Kidney capillary endothelial cell (primary cell): ENCODE results near the gene BIN1.

ENCODE experiments used
- DNase-seq: peaks from one replicate; pipeline ENCODE4 v3.0.0-alpha.2; 2018; ENCODE audit warnings: low spot score

BIN1 gene

GRCh38 chr2:127057371-127058245, 49.3 kb downstream of the BIN1 start:
- DNase-seq: no peak

- DNase-seq: no peak
These were observed 50.2 kb downstream of the BIN1 start for GRCh38 chr2:127056631-127057370.

- DNase-seq: no peak
These were observed 50.9 kb downstream of the BIN1 start for GRCh38 chr2:127056086-127056485.

GRCh38 chr2:127055786-127056076, 51.2 kb downstream of the BIN1 start:
- no peak for DNase-seq

- DNase-seq: no peak
These were observed 51.8 kb downstream of the BIN1 start for GRCh38 chr2:127054996-127055785.

- no peak for DNase-seq
These were observed 52.4 kb downstream of the BIN1 start for GRCh38 chr2:127054604-127054930.

GRCh38 chr2:127053731-127054603, 53.0 kb downstream of the BIN1 start:
- no peak for DNase-seq

- DNase-seq: no peak
These were observed 53.9 kb downstream of the BIN1 start for GRCh38 chr2:127052771-127053691.

- no peak for DNase-seq
These were observed 54.7 kb downstream of the BIN1 start for GRCh38 chr2:127052057-127052770.

- no peak for DNase-seq
These were observed 55.6 kb downstream of the BIN1 start for GRCh38 chr2:127051116-127052056.

GRCh38 chr2:127050803-127051115, 56.2 kb downstream of the BIN1 start:
- no peak for DNase-seq

GRCh38 chr2:127049927-127050802, 56.8 kb downstream of the BIN1 start:
- DNase-seq: peak; percentile 53

- DNase-seq: no peak
These were observed 57.7 kb downstream of the BIN1 start for GRCh38 chr2:127048969-127049897.

GRCh38 chr2:127048618-127048935, 58.4 kb downstream of the BIN1 start:
- no peak for DNase-seq

- DNase-seq: no peak
These were observed 59.0 kb downstream of the BIN1 start for GRCh38 chr2:127047716-127048617.

- no peak for DNase-seq
These were observed 59.9 kb downstream of the BIN1 start for GRCh38 chr2:127047054-127047453.
